Stimulated activated CD8-positive, alpha-beta memory T cell treated with anti-CD3 and anti-CD28 coated beads, Interleukin-2, amount 100 ng/mL, for 1 hour (primary cell): Measurements from ENCODE around the gene MUC5AC.
"Not testable (repeated sequence)": the region's sequence is repeated elsewhere in the genome, so short reads cannot be mapped to it uniquely, and the experiment has no call there.

Experiments
- DNase-seq, 2 donors: peaks; one replicate each; pipeline ENCODE4 v3.0.0-alpha.2; 2020; ENCODE audit warnings: low read depth in 2 of 2

Gene MUC5AC

GRCh38 chr11:1205987-1206331 is 48.2 kb downstream of the MUC5AC start:
- no peak for DNase-seq

GRCh38 chr11:1206391-1207271 is 48.9 kb downstream of the MUC5AC start:
- no peak for DNase-seq

GRCh38 chr11:1207401-1208143 is 49.8 kb downstream of the MUC5AC start:
- DNase-seq, result no peak

GRCh38 chr11:1208144-1208393 is 50.3 kb downstream of the MUC5AC start:
- no peak for DNase-seq

- no peak for DNase-seq
These were observed 50.9 kb downstream of the MUC5AC start for GRCh38 chr11:1208394-1209261.

GRCh38 chr11:1209371-1210057 is 51.8 kb downstream of the MUC5AC start:
- DNase-seq, result no peak

GRCh38 chr11:1211838-1212237 is 54.1 kb downstream of the MUC5AC start:
- no peak for DNase-seq

- not testable (repeated sequence) for DNase-seq
These were observed 58.1 kb downstream of the MUC5AC start for GRCh38 chr11:1215826-1216225.

- DNase-seq, result no peak
These were observed 59.4 kb downstream of the MUC5AC start for GRCh38 chr11:1217151-1217550.

- DNase-seq, result no peak
These were observed 60.6 kb downstream of the MUC5AC start for GRCh38 chr11:1218256-1218787.

- DNase-seq, result no peak
These were observed 61.2 kb downstream of the MUC5AC start for GRCh38 chr11:1218788-1219445.

- DNase-seq, result no peak
These were observed 61.7 kb downstream of the MUC5AC start for GRCh38 chr11:1219446-1219833.

GRCh38 chr11:1219834-1220815 is 62.4 kb downstream of the MUC5AC start:
- no peak for DNase-seq

- DNase-seq, result no peak
These were observed 63.4 kb downstream of the MUC5AC start for GRCh38 chr11:1220941-1221721.

GRCh38 chr11:1221848-1222311 is 64.1 kb downstream of the MUC5AC start:
- DNase-seq, result no peak

- no peak for DNase-seq
These were observed 65.0 kb downstream of the MUC5AC start, which contains the start of gene MUC5B for GRCh38 chr11:1222491-1223345. MUC5B (plus strand) TSS chr11:1223066; CDS start chr11:1223124, 58 bp downstream.

- DNase-seq, result no peak
These were observed 65.8 kb downstream of the MUC5AC start for GRCh38 chr11:1223346-1224110.
